Measurements from ENCODE around the gene SLC10A7. TPM values are rescaled to one million over a fixed set of nuclear protein-coding genes. Genes with fewer than 3 reads are reported as not detected.

SLC10A7 gene
- total RNA-seq, 1 donor from 2014 or later: 24.0 TPM

- intact Hi-C loops (cut with micrococcal nuclease): no loop called here
Observed at GRCh38 chr4:146232131-146232722, 289.5 kb downstream of the SLC10A7 start.

GRCh38 chr4:146229406-146229805 is 292.3 kb downstream of the SLC10A7 start:
- intact Hi-C loops (cut with micrococcal nuclease): no loop called here

- intact Hi-C loops (cut with micrococcal nuclease): no loop called here
Observed at GRCh38 chr4:146224326-146224966, 297.3 kb downstream of the SLC10A7 start.

- intact Hi-C loops (cut with micrococcal nuclease): no loop called here
Observed at GRCh38 chr4:146222313-146222712, 299.4 kb downstream of the SLC10A7 start.

- intact Hi-C loops (cut with micrococcal nuclease): no loop called here
Observed at GRCh38 chr4:146214238-146214637, 307.5 kb downstream of the SLC10A7 start, which contains the start of gene REELD1. Gene REELD1, plus strand, starts transcription at chr4:146214538. Its CDS starts 2,415 bp downstream, at chr4:146216953.

GRCh38 chr4:146212781-146213180 is 309.0 kb downstream of the SLC10A7 start:
- intact Hi-C loops (cut with micrococcal nuclease): no loop called here

- intact Hi-C loops (cut with micrococcal nuclease): no loop called here
Observed at GRCh38 chr4:146211440-146211839, 310.3 kb downstream of the SLC10A7 start.

- intact Hi-C loops (cut with micrococcal nuclease): no loop called here
Observed at GRCh38 chr4:146210890-146211289, 310.9 kb downstream of the SLC10A7 start.

GRCh38 chr4:146207410-146207809 is 314.3 kb downstream of the SLC10A7 start:
- intact Hi-C loops (cut with micrococcal nuclease): no loop called here

Other genes starting within 250 kb of the SLC10A7 start
- gene POU4F2, start 117.0 kb upstream of the SLC10A7 start, total RNA-seq: not detected in 2 replicates